HG03025 (cell line): ENCODE data around the gene ATP8A2.
"Not testable (repeated sequence)": the region's sequence is repeated elsewhere in the genome, so short reads cannot be mapped to it uniquely, and the experiment has no call there.

ENCODE experiments used
- ATAC-seq: cut with Tn5 transposase; IDR thresholded peaks from one replicate; pipeline ENCODE4 v1.9.1; 2021; ENCODE audit warnings: mild to moderate bottlenecking, moderate library complexity; ENCODE audit not compliant: unreplicated experiment, low FRiP score

ATP8A2 gene

GRCh38 chr13:25930653-25931052, 558.9 kb downstream of the ATP8A2 start:
- no peak for ATAC-seq

- no peak for ATAC-seq
These were observed 560.6 kb downstream of the ATP8A2 start for GRCh38 chr13:25932365-25932764.

GRCh38 chr13:25933520-25933919, 561.7 kb downstream of the ATP8A2 start:
- ATAC-seq, result no peak

DNA sequence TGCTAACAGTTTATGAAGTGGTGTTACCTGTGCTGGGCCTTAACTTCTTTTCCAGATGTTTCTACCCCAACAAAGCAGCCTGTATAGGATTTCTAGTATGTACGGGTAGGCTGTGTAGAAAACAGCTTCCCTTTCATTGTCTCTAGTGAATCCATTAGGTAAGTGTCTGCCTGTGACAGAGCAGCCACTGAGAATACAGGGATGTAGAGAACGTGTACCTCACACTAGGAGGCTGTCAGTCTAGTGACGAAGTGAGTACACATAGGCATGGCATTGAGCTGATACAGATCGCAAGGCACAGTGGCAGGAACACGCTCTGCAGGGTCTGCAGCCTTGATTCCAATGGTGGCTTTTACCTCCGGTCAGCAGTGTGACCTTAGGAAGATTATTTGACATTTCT, 562.4 kb downstream of the ATP8A2 start:
- no peak for ATAC-seq

- no peak for ATAC-seq
These were observed 568.4 kb downstream of the ATP8A2 start for GRCh38 chr13:25939961-25940687.

DNA sequence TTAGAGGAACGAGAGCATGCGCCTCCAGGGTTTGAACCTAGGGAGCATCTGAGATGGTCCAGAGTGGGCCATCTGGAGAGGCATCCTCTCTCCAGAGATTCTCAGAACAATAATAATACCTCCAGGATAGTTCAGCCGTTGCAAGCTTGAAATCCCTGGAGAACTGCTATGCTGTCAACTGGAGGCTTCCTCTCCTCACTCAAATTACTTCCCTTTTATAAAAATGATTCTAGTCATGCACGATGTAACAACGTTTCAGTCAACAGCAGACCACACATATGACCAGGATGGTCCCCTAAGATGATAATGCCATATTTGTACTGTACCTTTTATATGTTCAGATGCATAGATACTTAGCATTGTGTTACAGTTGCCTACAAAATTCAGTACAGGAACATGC, 571.3 kb downstream of the ATP8A2 start:
- no peak for ATAC-seq

DNA sequence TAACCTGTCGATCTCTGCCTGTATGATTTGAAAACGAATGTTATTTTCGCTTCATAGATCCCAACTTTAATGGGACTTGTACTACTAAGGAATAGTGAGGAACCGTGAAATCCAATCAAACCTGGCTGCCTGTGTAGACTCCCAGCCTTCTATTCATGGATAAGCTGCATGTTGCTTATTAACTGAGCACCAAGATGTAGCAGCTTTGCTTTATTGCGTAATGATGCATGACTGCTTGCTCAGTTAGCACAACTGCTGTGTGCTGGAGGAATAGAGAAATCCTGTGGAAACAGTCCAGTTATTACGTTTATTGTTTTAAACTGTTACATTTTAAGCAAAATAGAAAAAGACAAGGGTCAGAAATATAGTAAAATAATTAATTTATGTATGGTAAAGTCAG, 571.9 kb downstream of the ATP8A2 start:
- no peak for ATAC-seq

GRCh38 chr13:25945596-25945995, 573.8 kb downstream of the ATP8A2 start:
- no peak for ATAC-seq

DNA sequence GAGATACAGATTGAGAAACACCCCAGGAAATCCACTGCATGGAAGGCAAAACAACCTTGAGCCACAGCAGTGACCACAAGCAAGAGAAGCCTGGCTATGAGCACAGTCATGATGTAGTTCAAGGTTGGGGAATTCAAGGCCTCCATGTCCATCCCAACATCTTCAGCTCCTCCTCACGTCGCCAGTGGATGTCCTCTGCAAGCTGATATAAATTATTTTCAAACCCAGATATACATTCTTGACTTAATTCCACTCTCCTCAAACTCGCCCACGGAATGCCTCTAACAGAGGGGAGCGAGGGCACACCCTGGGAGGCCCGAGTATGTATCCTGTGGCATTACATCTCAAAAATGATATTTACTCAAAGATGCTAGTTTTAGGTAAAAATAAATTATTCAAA, 574.5 kb downstream of the ATP8A2 start:
- ATAC-seq, result no peak

GRCh38 chr13:25948910-25949309, 577.1 kb downstream of the ATP8A2 start:
- no peak for ATAC-seq

- ATAC-seq, result no peak
These were observed 580.1 kb downstream of the ATP8A2 start for GRCh38 chr13:25951831-25952230.

DNA sequence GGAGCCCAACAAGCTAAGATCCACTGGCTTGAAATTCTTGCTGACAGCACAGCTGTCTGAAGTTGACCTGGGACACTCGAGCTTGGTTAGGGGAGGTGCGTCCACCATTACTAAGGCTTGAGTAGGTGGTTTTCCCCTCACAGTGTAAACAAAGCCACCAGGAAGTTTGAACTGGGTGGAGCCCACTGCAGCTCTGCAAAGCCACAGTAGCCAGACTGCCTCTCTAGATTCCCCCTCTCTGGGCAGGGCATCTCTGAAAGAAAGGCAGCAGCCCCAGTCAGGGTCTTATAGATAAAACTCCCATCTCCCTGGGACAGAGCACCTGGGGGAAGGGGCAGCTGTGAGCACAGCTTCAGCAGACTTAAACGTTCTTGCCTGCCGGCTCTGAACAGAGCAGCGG, 582.3 kb downstream of the ATP8A2 start:
- ATAC-seq, result not testable (repeated sequence)

GRCh38 chr13:25954943-25955342, 583.2 kb downstream of the ATP8A2 start:
- ATAC-seq, result not testable (repeated sequence)

- ATAC-seq, result no peak
These were observed 587.2 kb downstream of the ATP8A2 start for GRCh38 chr13:25958986-25959385.

DNA sequence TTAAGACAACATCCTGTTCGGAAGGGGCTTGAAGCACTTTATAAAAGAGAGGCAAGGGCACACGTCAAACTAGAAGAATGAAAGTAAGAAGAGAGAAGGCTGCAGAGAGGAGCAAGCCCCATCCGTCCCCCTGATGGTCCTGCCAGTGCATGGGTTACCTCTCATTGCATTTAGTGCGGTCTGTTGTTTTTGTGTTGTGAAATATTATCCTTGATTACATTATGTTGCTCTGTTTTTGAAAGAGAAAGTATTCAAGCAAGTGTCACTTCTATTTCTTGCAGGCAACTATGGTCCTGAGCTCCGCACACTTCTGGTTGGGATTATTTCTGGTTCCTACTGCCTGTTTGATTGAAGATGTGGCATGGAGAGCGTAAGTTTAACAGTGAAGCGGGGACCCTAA, 589.5 kb downstream of the ATP8A2 start:
- no peak for ATAC-seq

- ATAC-seq, result no peak
These were observed 591.9 kb downstream of the ATP8A2 start for GRCh38 chr13:25963674-25964073.

DNA sequence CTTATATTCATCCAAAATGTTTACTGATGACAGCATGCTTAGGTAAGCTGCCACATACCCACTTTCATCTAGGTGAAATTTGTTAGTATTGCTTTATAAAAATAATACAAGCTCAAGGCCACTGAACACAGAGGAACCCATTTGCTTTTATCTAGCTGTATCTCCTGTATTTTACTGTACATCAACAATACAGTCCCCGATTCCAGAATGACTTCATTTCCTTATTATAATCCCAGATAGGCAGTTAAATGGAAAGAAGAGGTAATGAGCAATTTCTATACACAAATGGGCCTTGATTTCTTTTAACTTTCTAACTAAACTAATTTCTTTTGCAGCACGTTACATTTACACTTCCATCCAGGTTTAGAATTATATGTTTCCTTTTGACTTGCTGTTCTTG, 593.8 kb downstream of the ATP8A2 start:
- ATAC-seq, result no peak

DNA sequence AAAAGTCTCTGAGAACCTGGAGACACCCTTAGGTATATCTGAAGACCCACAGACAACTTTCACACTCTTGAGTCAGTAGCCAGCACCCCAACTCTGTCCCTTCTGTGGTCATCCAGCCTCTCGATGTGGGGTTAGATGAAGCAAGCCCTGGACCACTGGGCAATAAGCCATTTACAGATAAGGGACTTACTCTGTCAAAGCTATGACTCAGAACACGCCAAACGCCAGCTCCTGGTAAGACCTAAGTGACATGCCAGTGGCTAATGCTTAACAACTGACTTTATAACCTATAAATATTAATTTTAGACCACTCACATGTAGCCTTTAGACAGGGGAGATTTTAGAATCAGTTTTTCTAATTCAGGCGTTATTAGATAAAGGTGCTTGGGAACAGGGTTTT, 594.3 kb downstream of the ATP8A2 start:
- no peak for ATAC-seq

DNA sequence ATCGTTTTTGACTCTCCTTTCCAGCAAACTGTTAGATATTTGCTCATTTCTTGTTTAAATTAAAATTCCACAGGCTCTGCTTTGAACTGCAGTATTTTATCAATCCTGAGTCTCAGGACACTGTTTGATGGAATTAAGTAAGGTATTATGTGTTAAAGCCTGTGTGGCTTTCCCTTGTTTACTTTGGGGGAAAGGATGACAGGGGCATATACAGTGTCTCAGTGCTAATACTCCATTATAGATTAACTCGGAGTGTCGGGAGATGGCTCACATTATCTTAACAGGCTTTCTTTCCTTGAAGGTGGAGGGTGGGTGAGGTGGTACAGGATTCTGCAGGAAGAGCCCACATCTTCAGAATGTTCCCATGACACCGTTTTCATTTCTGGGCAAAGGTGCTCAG, 595.4 kb downstream of the ATP8A2 start:
- ATAC-seq, result no peak

GRCh38 chr13:25971047-25971446, 599.3 kb downstream of the ATP8A2 start:
- ATAC-seq, result no peak

DNA sequence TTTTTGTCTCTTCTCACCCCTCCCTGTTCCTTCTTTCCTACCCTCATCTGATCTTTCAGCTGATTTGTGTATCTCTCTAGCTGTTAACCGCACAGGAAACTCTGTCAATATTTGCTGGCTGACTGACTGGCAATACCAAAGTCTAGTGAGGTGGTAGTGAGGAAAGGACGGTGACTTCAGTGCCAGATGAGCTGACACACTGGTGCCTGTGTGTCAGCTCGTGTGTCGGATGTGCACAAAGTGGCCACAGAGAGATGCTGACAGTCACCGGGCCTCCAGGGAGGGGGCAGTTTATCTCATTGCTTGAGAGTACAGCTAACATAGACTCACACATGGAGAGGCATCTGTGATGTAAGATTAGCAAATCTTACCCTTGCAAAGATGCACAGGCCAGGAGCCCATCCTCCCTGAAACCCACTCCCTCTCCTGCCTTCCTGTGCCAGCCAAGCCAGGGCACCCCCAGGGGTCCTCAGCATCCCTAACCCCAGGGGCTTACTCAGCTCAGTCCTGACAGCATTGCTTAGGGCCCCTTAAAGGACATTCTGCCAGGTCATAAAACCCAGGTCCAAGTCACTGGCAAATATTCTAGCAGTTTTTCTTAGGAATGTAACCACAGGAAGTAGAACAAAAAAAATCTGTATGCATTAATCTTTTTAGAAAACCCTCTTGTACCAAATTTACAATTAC, 599.8 kb downstream of the ATP8A2 start:
- no peak for ATAC-seq

- ATAC-seq, result no peak
These were observed 601.3 kb downstream of the ATP8A2 start for GRCh38 chr13:25973085-25973484.
